Brain microvascular endothelial cell (primary cell): ENCODE results near the gene ADGRL3.

Experiments
- DNase-seq: peaks from one replicate; pipeline ENCODE4 v3.0.0-alpha.2; 2020
- H3K27ac ChIP-seq: fragments of 250-450 bp; sonication (Bioruptor Pico); 2 replicates; pipeline ENCODE4 v1.5.1; 2020; ENCODE audit warnings: mild to moderate bottlenecking, moderate library complexity
- H3K27me3 ChIP-seq: fragments of 250-450 bp; sonication (Bioruptor Pico); replicated peaks from 2 replicates; pipeline ENCODE4 v1.5.1; 2020; ENCODE audit warnings: mild to moderate bottlenecking
- H3K36me3 ChIP-seq: fragments of 250-450 bp; sonication (Bioruptor Pico); replicated peaks from 2 replicates; pipeline ENCODE4 v1.5.1; 2020; ENCODE audit warnings: mild to moderate bottlenecking
- H3K4me3 ChIP-seq: 2 replicates; pipeline ENCODE4 v1.5.1; 2011; ENCODE audit warnings: low read depth, mild to moderate bottlenecking, control low read depth, low read length, moderate library complexity
- CTCF ChIP-seq: IDR thresholded peaks from 2 replicates; pipeline ENCODE4 v1.5.1; 2011; ENCODE audit warnings: low read depth, mild to moderate bottlenecking, moderate library complexity, low read length, control low read depth, inconsistent platforms; ENCODE audit errors: missing control alignments
- in situ Hi-C: cut with HindIII; loops from 2 replicates; pipeline ENCODE4 v1.10.0; 2017; ENCODE audit warnings: low sequenced_read_pairs, low pct_ligation_motif_present

The ADGRL3 gene

GRCh38 chr4:61445374-61446063 lies 245.4 kb downstream of the ADGRL3 start:
- H3K27ac ChIP-seq, result no peak overlapping the region
- no peak overlapping the region for H3K4me3 ChIP-seq
- in situ Hi-C loops, result no loop called here
- H3K36me3 ChIP-seq, result no peaks in the 10 kb centered on the region
- no peak for TF ChIP-seq CTCF
- H3K27me3 ChIP-seq, result no peaks in the 10 kb centered on the region
- no peak for DNase-seq

- in situ Hi-C loops, result no loop called here
- Histone ChIP-seq H3K36me3 (no peaks in the 10 kb centered on the region), H3K27me3 (no peaks in the 10 kb centered on the region), H3K4me3 (no peak overlapping the region), H3K27ac (no peak overlapping the region)
- no peak for DNase-seq
- TF ChIP-seq CTCF, result no peak
Observed at GRCh38 chr4:61446941-61447340, 246.8 kb downstream of the ADGRL3 start.

GRCh38 chr4:61447918-61448317 lies 247.8 kb downstream of the ADGRL3 start:
- in situ Hi-C loops, result no loop called here
- DNase-seq, result no peak
- TF ChIP-seq CTCF, result no peak
- no peak overlapping the region for H3K4me3 ChIP-seq
- no peaks in the 10 kb centered on the region for H3K27me3 ChIP-seq
- no peaks in the 10 kb centered on the region for H3K36me3 ChIP-seq
- H3K27ac ChIP-seq, result no peak overlapping the region

- Histone ChIP-seq H3K4me3 (no peak overlapping the region), H3K36me3 (no peaks in the 10 kb centered on the region), H3K27me3 (no peaks in the 10 kb centered on the region), H3K27ac (no peak overlapping the region)
- in situ Hi-C loops, result no loop called here
- TF ChIP-seq CTCF, result no peak
- DNase-seq, result no peak
Observed at GRCh38 chr4:61451935-61452334, 251.8 kb downstream of the ADGRL3 start.

GRCh38 chr4:61461956-61462355 lies 261.8 kb downstream of the ADGRL3 start:
- Histone ChIP-seq H3K27ac (peak overlapping the region; percentile 12), H3K4me3 (no peak overlapping the region), H3K36me3 (no peaks in the 10 kb centered on the region), H3K27me3 (no peaks in the 10 kb centered on the region)
- in situ Hi-C loops, result no loop called here
- TF ChIP-seq CTCF, result no peak
- no peak for DNase-seq
